Pancreas (tissue), 10 donors: ENCODE measurements around the gene MMP2. TPM values are rescaled to one million over a fixed set of nuclear protein-coding genes. Genes with fewer than 3 reads are reported as not detected.

Source experiments
- ATAC-seq, 4 donors: fragments of 200-7000 bp; cut with Tn5 transposase; one replicate each; pipeline versions ENCODE4 v1.8.0 to v1.9.1; 2020; ENCODE audit warnings: mild to moderate bottlenecking in 4 of 4, moderate library complexity in 4 of 4
- DNase-seq, 6 donors: peaks; one replicate each; pipeline ENCODE4 v3.0.0-alpha.2; 2020
- FAIRE-seq: peaks from 2 replicates; lab custom pipeline; 2012; peaks lifted over from hg19 to GRCh38; lab: Jason Lieb, UNC
- H3K27ac ChIP-seq, 4 donors: fragments of 200-600 bp; sonication (generic); 1 replicate in 3 of 4; 2 replicates in 1 of 4; pipeline versions ENCODE4 v1.5.0 to v1.8.0; 2020
- H3K27me3 ChIP-seq, 4 donors: fragments of 200-600 bp; one replicate each; pipeline ENCODE4 v1.8.0; 2021
- H3K36me3 ChIP-seq, 3 donors: fragments of 200-600 bp; sonication (generic) in 1 of 3; one replicate each; pipeline versions ENCODE4 v1.5.0 to v1.8.0; 2020 to 2021
- H3K4me1 ChIP-seq, 3 donors: fragments of 200-600 bp; one replicate each; pipeline ENCODE4 v1.8.0; 2021
- H3K4me3 ChIP-seq, 4 donors: fragments of 200-600 bp; sonication (generic) in 2 of 4; one replicate each; pipeline versions ENCODE4 v1.5.0 to v1.8.0; 2020 to 2021
- H3K9me3 ChIP-seq, 4 donors: fragments of 200-600 bp; one replicate each; pipeline ENCODE4 v1.8.0; 2021
- WGBS, 2 donors: extraction: QIAGEN DNeasy Blood & Tissue Kit; methylation state at CpG; one replicate each; pipeline ENCODE4 v1.1.7; 2013; 5-methylcytosine and 5-hydroxymethylcytosine counted together
- intact Hi-C, 3 donors: fragments of 100-400 bp; cut with DNase I; formaldehyde crosslinking; loops; one replicate each; pipeline versions ENCODE4 v1.11.1 to v1.14.2; 2022
- polyA plus RNA-seq, 2 donors: library from polyadenylated mRNA; stranded (reverse); fragments of 200-250 nt; gene quantifications; one replicate each; pipeline ENCODE4 v1.2.3, GENCODE V29; 2013
- total RNA-seq, 6 donors: library from RNA; stranded (reverse); fragmentation: NEBNext Ultra II Directional in 4 of 6; extraction: Animal tissue kit (Norgen Biotek cat#: 25700) in 4 of 6; gene quantifications; one replicate each; pipeline versions ENCODE4 v1.2.1 to v1.2.4, GENCODE V29; 2021 to 2023
- TF ChIP-seq, protein P1 (sequence below), 4 donors: fragments of 200-600 bp; sonication (generic) in 3 of 4; IDR thresholded peaks; one replicate each; pipeline versions ENCODE4 v1.5.0 to v1.8.0; 2021; ENCODE audit warnings: antibody characterized with exemption in 4 of 4
- donor health status: healthy with polysubstance abuse.
- donor health status: DM: no; HTN: no; CAD: no; lungs with moderate emphysema.
- donor health status: DM: no; HTN: no; CAD: no.
- donor health status: control.
- donor health status: control.
- donor health status: Bipolar disorder and iron deficiency.
- donor health status: DM: yes; HTN: yes; CAD: no.
- donor health status: DM: no; HTN: no; CAD: no.
- donor health status: DM: no; HTN: no; CAD: no.
- donor health status: DM: yes; HTN: yes; CAD: no.

Gene MMP2
- total and polyA plus RNA-seq, 8 donors: 6.5 to 108 (median 13.2) TPM

DNA sequence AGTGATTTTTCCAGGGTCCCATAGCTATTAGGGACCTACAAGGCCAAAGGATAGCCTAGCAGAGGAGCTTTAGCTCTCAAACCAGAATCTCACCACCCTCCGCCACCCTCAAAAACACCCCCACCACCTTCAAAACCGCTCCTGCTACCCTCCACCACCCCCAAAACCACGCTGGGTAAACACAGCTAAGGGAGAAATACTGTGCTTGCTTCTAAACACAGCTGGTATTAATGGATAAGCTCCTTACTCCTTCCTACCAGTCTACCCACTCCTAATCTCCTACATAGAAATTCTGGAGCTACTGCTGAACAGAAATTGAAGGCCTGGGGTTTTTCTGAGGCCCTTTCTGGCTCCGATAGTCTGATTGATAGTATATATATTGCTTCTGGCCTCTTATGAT is 27.7 kb downstream of the MMP2 start:
- H3K4me1 ChIP-seq: peaks cover 11 to 25% (median 21%) of the 10 kb centered on the region in 3 donors
- H3K27me3 ChIP-seq: no peaks in the 10 kb centered on the region
- 45 to 60% methylated on average over 4 of the region's 4 CpGs for WGBS, 2 donors
- H3K4me3 ChIP-seq: no peak overlapping the region
- intact Hi-C loops: no loop called here
- no peak for FAIRE-seq
- H3K27ac ChIP-seq: no peak overlapping the region
- H3K36me3 ChIP-seq: no peaks in the 10 kb centered on the region
- DNase-seq: no peak
- H3K9me3 ChIP-seq: no peaks in the 10 kb centered on the region
- no peak for ATAC-seq
- TF ChIP-seq, protein P1, sequence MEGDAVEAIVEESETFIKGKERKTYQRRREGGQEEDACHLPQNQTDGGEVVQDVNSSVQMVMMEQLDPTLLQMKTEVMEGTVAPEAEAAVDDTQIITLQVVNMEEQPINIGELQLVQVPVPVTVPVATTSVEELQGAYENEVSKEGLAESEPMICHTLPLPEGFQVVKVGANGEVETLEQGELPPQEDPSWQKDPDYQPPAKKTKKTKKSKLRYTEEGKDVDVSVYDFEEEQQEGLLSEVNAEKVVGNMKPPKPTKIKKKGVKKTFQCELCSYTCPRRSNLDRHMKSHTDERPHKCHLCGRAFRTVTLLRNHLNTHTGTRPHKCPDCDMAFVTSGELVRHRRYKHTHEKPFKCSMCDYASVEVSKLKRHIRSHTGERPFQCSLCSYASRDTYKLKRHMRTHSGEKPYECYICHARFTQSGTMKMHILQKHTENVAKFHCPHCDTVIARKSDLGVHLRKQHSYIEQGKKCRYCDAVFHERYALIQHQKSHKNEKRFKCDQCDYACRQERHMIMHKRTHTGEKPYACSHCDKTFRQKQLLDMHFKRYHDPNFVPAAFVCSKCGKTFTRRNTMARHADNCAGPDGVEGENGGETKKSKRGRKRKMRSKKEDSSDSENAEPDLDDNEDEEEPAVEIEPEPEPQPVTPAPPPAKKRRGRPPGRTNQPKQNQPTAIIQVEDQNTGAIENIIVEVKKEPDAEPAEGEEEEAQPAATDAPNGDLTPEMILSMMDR (IDR thresholded peaks at IDR 0.05): no peak

DNA sequence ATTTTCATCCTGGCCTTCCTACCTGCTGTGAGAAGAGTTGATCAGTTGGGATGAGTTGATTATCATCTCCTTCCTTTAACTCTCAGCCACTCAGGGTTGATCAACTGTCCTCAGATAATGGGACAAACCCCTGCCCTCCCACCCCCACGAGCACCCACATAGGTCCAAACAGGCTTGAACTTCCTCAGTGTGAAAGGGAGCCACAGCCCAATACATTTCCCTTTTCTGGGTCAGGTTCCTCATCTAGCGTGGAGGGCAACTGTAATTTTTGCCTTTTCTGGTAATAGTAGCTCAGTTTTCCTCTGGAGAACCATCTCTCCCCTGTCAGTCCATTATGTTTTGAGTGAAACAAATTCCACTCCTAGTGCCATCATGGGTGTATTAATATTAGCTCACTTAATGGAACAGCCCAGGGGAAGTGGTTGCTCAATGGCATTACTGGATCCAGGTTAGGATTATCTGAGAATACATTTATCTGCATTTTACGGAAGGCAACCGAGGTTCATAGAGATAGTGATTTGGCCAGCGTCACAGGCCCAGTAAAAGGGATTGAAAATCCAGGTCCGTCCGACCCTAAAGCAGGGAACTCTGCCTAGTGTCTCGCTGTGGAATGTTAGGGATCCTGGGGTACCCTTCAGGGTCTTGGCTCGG is 29.4 kb downstream of the MMP2 start:
- TF ChIP-seq, protein P1 (IDR thresholded peaks at IDR 0.05): no peak
- Histone ChIP-seq H3K27ac (peak overlapping the region in 1 of 4 donors; percentile 67), H3K27me3 (no peaks in the 10 kb centered on the region), H3K36me3 (no peaks in the 10 kb centered on the region), H3K4me1 (peaks cover 0 to 10% (median 7%) of the 10 kb centered on the region in 3 donors), H3K9me3 (no peaks in the 10 kb centered on the region), H3K4me3 (peak overlapping the region; percentile 48 to 66 (median 61))
- FAIRE-seq (no peak), DNase-seq (no peak), ATAC-seq (peak in 1 of 4 donors; percentile 3)
- 50 to 54% methylated on average over 9 of the region's 9 CpGs for WGBS, 2 donors
- intact Hi-C loops: no loop called here

DNA sequence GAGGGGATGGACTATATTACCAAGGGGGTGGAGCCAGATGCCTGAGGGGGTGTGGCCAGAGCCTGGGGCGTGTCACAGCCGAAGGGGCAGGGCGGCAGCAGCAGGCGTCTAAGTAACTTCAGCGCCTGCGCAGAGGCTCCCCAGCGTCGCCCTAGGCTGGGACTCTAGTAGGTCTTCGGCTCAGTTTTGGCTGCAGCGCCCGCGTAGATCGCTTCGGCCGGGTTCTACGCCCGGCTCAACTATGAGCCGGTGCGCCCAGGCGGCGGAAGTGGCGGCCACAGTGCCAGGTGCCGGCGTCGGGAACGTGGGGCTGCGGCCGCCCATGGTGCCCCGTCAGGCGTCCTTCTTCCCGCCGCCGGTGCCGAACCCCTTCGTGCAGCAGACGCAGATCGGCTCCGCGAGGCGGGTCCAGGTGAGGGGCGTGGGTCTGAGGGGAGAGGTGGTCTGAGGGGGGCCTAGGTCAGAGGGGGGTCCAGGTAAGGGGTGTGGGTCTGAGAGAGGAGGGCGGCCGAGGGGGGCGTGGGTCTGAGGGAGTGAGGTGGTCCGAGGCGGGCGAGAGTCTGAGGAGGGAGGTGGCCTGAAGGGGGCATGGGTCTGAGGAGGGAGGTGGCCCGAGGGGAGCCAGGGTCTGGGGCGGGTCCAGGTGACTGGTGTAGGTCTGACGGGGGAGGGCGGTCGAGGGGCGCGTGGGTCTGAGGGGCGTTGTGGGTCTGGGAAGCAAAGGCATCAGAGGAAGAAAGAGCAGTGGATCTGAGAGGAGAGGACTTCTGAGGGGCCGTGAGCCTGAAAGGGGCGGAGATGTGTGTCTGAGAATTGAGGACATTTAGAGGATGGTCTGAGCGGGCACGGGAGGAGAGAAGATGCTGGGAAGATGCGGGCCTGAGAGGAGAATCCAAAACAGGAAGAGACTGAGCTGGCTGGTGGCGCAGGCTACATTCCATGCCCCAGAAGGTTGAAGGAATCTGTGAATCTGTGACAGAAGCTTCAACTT is 30.2 kb downstream of the MMP2 start, which contains the start of gene LPCAT2:
LPCAT2 (plus strand) TSS at position 132 of the 991 bp plus-strand sequence; CDS start at position 242, 110 bp downstream.
- FAIRE-seq (no peak), DNase-seq (peak; percentile 77 to 96 (median 88)), ATAC-seq (peak; percentile 95 to 99 (median 98))
- Histone ChIP-seq H3K4me3 (peak within 1 kb of the TSS; percentile 48 to 66 (median 61)), H3K36me3 (no peaks in the 10 kb centered on the region), H3K4me1 (peaks cover 0 to 2% (median 0%) of the 10 kb centered on the region in 3 donors), H3K27me3 (no peaks in the 10 kb centered on the region), H3K9me3 (no peaks in the 10 kb centered on the region), H3K27ac (peak within 1 kb of the TSS in 3 of 4 donors; percentile 44 to 67 (median 48))
- WGBS, 2 donors: 3 to 4% methylated on average over 61 of the region's 61 CpGs
- TF ChIP-seq, protein P1 (IDR thresholded peaks at IDR 0.05): no peak
- intact Hi-C loops: no loop called here

DNA sequence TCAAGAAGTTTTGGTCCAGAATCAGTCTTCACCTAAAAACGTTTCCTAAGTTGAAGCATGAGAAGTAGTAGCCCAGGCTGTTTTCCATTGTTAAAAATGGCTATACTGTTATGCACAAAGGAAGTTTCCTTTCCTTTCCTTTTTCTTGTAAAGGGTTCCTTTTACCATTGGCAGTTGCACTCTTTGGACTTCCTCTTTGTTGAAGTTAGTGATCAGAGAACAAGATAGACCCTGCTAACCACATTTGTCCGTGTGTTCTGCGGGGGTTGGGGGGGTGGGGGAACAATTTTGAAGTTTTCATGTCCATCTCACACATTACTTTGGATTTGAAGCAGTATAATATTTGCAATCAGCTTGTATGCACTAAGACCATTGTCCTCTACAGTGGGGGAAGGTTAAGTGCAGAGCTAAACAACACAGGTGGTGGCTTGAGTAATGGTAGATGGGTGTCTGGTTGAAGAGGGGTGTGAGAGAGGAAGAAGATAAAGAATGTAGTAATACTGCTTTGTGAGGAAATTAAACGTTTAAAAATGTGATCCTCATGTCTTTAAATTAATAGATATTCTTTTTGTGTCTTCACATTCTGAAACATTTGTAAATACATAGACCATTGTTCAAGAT is 31.3 kb downstream of the MMP2 start:
- intact Hi-C loops: no loop called here
- 36 to 41% methylated on average over 4 of the region's 4 CpGs for WGBS, 2 donors
- Histone ChIP-seq H3K4me3 (peak overlapping the region in 2 of 4 donors; percentile 63 to 66), H3K27me3 (no peaks in the 10 kb centered on the region), H3K36me3 (no peaks in the 10 kb centered on the region), H3K4me1 (no peaks in the 10 kb centered on the region), H3K27ac (no peak overlapping the region), H3K9me3 (no peaks in the 10 kb centered on the region)
- DNase-seq: no peak
- no peak for FAIRE-seq
- ATAC-seq: no peak
- TF ChIP-seq, protein P1 (IDR thresholded peaks at IDR 0.05): no peak
